ENCODE results near the gene PRKCD.

The PRKCD gene

GRCh38 chr3:53130179-53131061, 30.6 kb upstream of the PRKCD start, which contains the start of gene RFT1:
Gene RFT1, minus strand, starts transcription at chr3:53130435. Its CDS starts 35 bp downstream, at chr3:53130400.
- ATAC-seq (replicated peaks), result peak; percentile 87 to 94
- H3K4me1 Mint-ChIP-seq, result peaks cover 12 to 13% of the 10 kb centered on the region in 2 donors
- H3K9me3 Mint-ChIP-seq, result no peaks in the 10 kb centered on the region
- H3K27me3 Mint-ChIP-seq, result no peaks in the 10 kb centered on the region
- H3K4me3 Mint-ChIP-seq, result peak within 1 kb of the TSS; percentile 91 to 96
- peak within 1 kb of the TSS; percentile 98 for H3K27ac Mint-ChIP-seq
- H3K36me3 Mint-ChIP-seq, result peaks cover 5 to 7% of the 10 kb centered on the region in 2 donors
- DNase-seq, result peak; percentile 92

- no peak for DNase-seq
- ATAC-seq (replicated peaks), result no peak
- Mint-ChIP-seq H3K27ac (peak overlapping the region; percentile 98), H3K27me3 (no peaks in the 10 kb centered on the region), H3K9me3 (no peaks in the 10 kb centered on the region), H3K36me3 (peaks cover 4% of the 10 kb centered on the region in 2 donors), H3K4me1 (peaks cover 12 to 13% of the 10 kb centered on the region in 2 donors), H3K4me3 (peak overlapping the region; percentile 91 to 96)
Observed at GRCh38 chr3:53131096-53131495, 29.9 kb upstream of the PRKCD start.

GRCh38 chr3:53132347-53132746, 28.7 kb upstream of the PRKCD start:
- H3K27me3 Mint-ChIP-seq, result no peaks in the 10 kb centered on the region
- peaks cover 0 to 4% of the 10 kb centered on the region in 2 donors for H3K36me3 Mint-ChIP-seq
- H3K27ac Mint-ChIP-seq, result peak overlapping the region; percentile 63
- no peak overlapping the region for H3K4me3 Mint-ChIP-seq
- DNase-seq (no peak), ATAC-seq (replicated peaks) (no peak)
- H3K4me1 Mint-ChIP-seq, result peaks cover 8 to 13% of the 10 kb centered on the region in 2 donors
- no peaks in the 10 kb centered on the region for H3K9me3 Mint-ChIP-seq

- ATAC-seq (replicated peaks) (peak; percentile 71 to 72), DNase-seq (peak; percentile 62)
- Mint-ChIP-seq H3K4me3 (no peak overlapping the region), H3K9me3 (no peaks in the 10 kb centered on the region), H3K4me1 (peaks cover 8% of the 10 kb centered on the region in 2 donors), H3K27me3 (no peaks in the 10 kb centered on the region), H3K27ac (no peak overlapping the region), H3K36me3 (peaks cover 0 to 4% of the 10 kb centered on the region in 2 donors)
Observed at GRCh38 chr3:53134631-53135232, 26.3 kb upstream of the PRKCD start.

GRCh38 chr3:53137221-53137620, 23.8 kb upstream of the PRKCD start:
- Mint-ChIP-seq H3K4me3 (no peak overlapping the region), H3K9me3 (no peaks in the 10 kb centered on the region), H3K4me1 (peaks cover 8 to 12% of the 10 kb centered on the region in 2 donors), H3K27me3 (no peaks in the 10 kb centered on the region), H3K27ac (no peak overlapping the region), H3K36me3 (no peaks in the 10 kb centered on the region)
- ATAC-seq (replicated peaks) (no peak), DNase-seq (no peak)

GRCh38 chr3:53137835-53138446, 23.1 kb upstream of the PRKCD start:
- H3K4me1 Mint-ChIP-seq, result peaks cover 9 to 14% of the 10 kb centered on the region in 2 donors
- H3K4me3 Mint-ChIP-seq, result no peak overlapping the region
- H3K27ac Mint-ChIP-seq, result no peak overlapping the region
- ATAC-seq (replicated peaks) (peak; percentile 49 to 55), DNase-seq (no peak)
- no peaks in the 10 kb centered on the region for H3K36me3 Mint-ChIP-seq
- H3K27me3 Mint-ChIP-seq, result no peaks in the 10 kb centered on the region
- H3K9me3 Mint-ChIP-seq, result no peaks in the 10 kb centered on the region

GRCh38 chr3:53139906-53140846, 20.8 kb upstream of the PRKCD start:
- DNase-seq (no peak), ATAC-seq (replicated peaks) (no peak)
- H3K36me3 Mint-ChIP-seq, result no peaks in the 10 kb centered on the region
- no peaks in the 10 kb centered on the region for H3K27me3 Mint-ChIP-seq
- H3K4me1 Mint-ChIP-seq, result peaks cover 15 to 21% of the 10 kb centered on the region in 2 donors
- H3K9me3 Mint-ChIP-seq, result no peaks in the 10 kb centered on the region
- no peak overlapping the region for H3K27ac Mint-ChIP-seq
- no peak overlapping the region for H3K4me3 Mint-ChIP-seq

GRCh38 chr3:53140847-53141845, 19.9 kb upstream of the PRKCD start:
- no peaks in the 10 kb centered on the region for H3K9me3 Mint-ChIP-seq
- no peaks in the 10 kb centered on the region for H3K36me3 Mint-ChIP-seq
- no peaks in the 10 kb centered on the region for H3K27me3 Mint-ChIP-seq
- DNase-seq, result no peak
- ATAC-seq (replicated peaks), result peak; percentile 60 to 68
- H3K4me3 Mint-ChIP-seq, result no peak overlapping the region
- H3K4me1 Mint-ChIP-seq, result peaks cover 13 to 21% of the 10 kb centered on the region in 2 donors
- no peak overlapping the region for H3K27ac Mint-ChIP-seq

GRCh38 chr3:53142986-53143385, 18.0 kb upstream of the PRKCD start:
- H3K4me3 Mint-ChIP-seq, result no peak overlapping the region
- H3K27ac Mint-ChIP-seq, result no peak overlapping the region
- DNase-seq (no peak), ATAC-seq (replicated peaks) (peak; percentile 43 to 68)
- no peaks in the 10 kb centered on the region for H3K27me3 Mint-ChIP-seq
- H3K9me3 Mint-ChIP-seq, result no peaks in the 10 kb centered on the region
- H3K36me3 Mint-ChIP-seq, result no peaks in the 10 kb centered on the region
- H3K4me1 Mint-ChIP-seq, result peaks cover 13 to 21% of the 10 kb centered on the region in 2 donors

- no peak for DNase-seq
- H3K4me3 Mint-ChIP-seq, result no peak overlapping the region
- H3K27ac Mint-ChIP-seq, result no peak overlapping the region
- peaks cover 13 to 21% of the 10 kb centered on the region in 2 donors for H3K4me1 Mint-ChIP-seq
- no peaks in the 10 kb centered on the region for H3K9me3 Mint-ChIP-seq
- no peaks in the 10 kb centered on the region for H3K36me3 Mint-ChIP-seq
- H3K27me3 Mint-ChIP-seq, result no peaks in the 10 kb centered on the region
- no peak for ATAC-seq (replicated peaks)
Observed at GRCh38 chr3:53144446-53144845, 16.6 kb upstream of the PRKCD start.

GRCh38 chr3:53144862-53145712, 15.9 kb upstream of the PRKCD start:
- ATAC-seq (replicated peaks), result no peak
- Mint-ChIP-seq H3K27me3 (no peaks in the 10 kb centered on the region), H3K4me1 (peaks cover 13 to 20% of the 10 kb centered on the region in 2 donors), H3K4me3 (no peak overlapping the region), H3K27ac (no peak overlapping the region), H3K9me3 (no peaks in the 10 kb centered on the region), H3K36me3 (no peaks in the 10 kb centered on the region)
- no peak for DNase-seq

GRCh38 chr3:53145713-53146080, 15.3 kb upstream of the PRKCD start:
- no peak overlapping the region for H3K4me3 Mint-ChIP-seq
- H3K36me3 Mint-ChIP-seq, result no peaks in the 10 kb centered on the region
- H3K27ac Mint-ChIP-seq, result no peak overlapping the region
- peaks cover 8 to 14% of the 10 kb centered on the region in 2 donors for H3K4me1 Mint-ChIP-seq
- H3K9me3 Mint-ChIP-seq, result no peaks in the 10 kb centered on the region
- no peaks in the 10 kb centered on the region for H3K27me3 Mint-ChIP-seq
- ATAC-seq (replicated peaks) (no peak), DNase-seq (no peak)
